HG03432 (cell line): ENCODE results near the gene PADI3.

Experiments
- ATAC-seq: cut with Tn5 transposase; IDR thresholded peaks from one replicate; pipeline ENCODE4 v1.9.1; 2021; ENCODE audit warnings: mild to moderate bottlenecking, moderate library complexity; ENCODE audit not compliant: unreplicated experiment

Gene PADI3

GRCh38 chr1:17214876-17215544 is 33.9 kb upstream of the PADI3 start:
- ATAC-seq = no peak

DNA sequence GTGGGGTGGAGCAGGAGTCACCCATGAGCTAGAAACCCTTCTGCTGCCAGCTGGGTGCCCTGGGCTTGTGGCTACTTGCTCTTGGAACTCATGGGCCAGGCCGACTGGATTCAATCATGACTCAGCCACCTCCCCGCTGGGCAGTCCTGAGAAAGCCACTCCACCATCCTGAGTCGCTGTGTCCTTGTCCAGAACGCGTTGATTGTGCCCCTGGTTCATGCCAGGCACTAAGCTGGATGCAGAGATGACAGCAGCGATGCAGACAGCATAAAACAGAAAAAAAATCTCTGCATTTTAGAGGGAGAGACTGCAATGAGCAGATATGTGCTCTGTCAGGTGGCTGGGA is 33.4 kb upstream of the PADI3 start:
- no peak for ATAC-seq

DNA sequence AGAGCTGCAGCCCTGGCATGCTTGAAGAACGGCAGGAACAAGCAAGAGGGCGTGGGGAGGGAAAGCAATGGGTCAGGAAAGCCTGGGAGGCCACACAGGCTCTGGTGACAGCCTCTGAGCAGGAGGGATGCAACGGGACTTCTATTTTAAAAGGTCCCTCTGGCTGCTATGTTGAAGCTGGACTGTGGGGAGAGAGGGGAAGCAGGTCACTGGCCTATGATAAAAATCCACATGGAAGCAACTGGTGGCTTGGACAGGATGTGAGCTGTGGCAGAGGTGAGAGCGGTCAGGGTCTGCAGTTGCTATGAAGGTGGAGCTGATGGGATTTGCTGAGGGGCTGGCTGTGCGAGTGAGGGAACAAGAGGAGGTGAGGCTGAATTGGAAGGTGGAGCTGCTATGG is 32.8 kb upstream of the PADI3 start:
- ATAC-seq = no peak

- ATAC-seq = no peak
Measured at GRCh38 chr1:17217607-17218006, 31.3 kb upstream of the PADI3 start.

- no peak for ATAC-seq
Measured at GRCh38 chr1:17218939-17219338, 30.0 kb upstream of the PADI3 start.

DNA sequence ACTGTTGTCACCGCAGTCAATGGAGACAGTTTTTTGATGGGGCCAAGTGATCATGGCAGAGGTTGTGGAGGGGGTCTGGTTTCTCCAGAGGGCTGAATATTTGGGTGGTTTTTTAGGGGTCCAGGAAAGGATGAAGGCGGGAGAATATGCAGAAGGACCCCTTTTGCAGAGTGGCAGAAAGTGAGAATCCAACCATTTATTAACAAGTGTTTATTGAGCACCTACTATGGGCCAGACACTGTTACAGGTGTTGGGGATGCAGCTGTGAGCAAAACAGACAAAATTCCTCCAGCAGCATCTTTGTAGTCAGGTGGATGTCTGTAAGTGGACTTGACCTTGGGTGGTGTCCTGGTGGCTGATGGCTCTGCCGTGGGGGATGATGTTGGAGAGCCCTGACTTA is 28.6 kb upstream of the PADI3 start:
- ATAC-seq = no peak

- ATAC-seq = no peak
Measured at GRCh38 chr1:17222557-17222956, 26.3 kb upstream of the PADI3 start.

- no peak for ATAC-seq
Measured at GRCh38 chr1:17224434-17224833, 24.5 kb upstream of the PADI3 start.

DNA sequence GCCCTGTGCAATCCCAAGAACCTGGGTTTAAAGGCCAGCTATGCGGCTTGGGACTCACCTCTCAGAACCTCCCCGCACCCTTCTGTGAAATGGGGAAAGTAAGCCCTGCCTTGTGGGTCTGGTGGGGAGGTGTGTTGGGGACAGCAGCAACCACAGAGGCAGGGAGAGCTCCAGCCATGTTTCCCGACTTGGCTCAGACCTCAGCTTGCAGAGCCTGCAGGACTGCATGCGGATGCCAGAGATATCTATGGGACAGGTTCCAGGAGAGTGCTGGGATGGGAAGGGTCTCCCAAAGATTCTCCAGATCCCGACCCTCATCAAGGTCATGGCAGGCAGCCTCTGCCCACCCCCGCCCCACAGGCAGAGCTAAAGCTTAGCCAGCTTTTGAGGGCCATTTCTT is 23.8 kb upstream of the PADI3 start:
- no peak for ATAC-seq

- no peak for ATAC-seq
Measured at GRCh38 chr1:17227358-17227915, 21.5 kb upstream of the PADI3 start.

DNA sequence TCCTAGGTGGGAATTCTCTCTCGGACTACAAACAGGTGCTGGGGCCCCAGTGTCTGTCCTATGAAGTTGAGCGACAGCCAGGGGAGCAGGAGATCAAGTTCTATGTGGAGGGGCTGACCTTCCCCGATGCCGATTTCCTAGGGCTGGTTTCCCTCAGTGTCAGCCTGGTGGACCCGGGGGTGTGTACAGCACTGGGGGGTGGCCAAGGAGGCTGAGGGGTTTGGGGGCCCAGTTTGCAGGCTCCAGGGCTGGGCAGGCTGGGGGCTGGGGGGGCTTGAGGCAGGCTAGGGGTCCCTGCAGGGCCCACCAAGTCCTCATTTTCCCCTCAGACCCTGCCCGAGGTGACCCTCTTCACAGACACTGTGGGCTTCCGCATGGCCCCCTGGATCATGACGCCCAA is 20.3 kb upstream of the PADI3 start:
- no peak for ATAC-seq

- no peak for ATAC-seq
Measured at GRCh38 chr1:17229379-17229778, 19.5 kb upstream of the PADI3 start.

DNA sequence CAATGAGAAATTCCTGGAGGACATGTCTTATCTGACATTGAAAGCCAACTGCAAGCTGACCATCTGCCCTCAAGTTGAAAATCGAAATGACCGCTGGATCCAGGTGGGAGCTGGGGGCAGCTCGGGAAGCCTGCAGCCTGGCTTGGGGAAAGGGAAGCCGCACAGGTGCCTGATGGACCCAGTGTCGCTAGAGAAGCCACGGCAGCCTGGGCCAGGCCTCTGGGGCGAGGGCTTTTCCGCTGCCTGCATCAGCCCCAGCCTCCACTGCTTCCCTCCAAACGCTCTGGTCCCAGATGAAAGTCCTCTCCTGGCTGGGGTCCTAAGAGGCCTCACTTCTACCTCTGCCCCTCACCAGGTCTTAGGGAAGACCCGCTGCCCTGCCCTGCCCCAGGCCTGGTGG is 18.8 kb upstream of the PADI3 start:
- no peak for ATAC-seq

GRCh38 chr1:17230671-17231310 is 18.1 kb upstream of the PADI3 start:
- no peak for ATAC-seq

DNA sequence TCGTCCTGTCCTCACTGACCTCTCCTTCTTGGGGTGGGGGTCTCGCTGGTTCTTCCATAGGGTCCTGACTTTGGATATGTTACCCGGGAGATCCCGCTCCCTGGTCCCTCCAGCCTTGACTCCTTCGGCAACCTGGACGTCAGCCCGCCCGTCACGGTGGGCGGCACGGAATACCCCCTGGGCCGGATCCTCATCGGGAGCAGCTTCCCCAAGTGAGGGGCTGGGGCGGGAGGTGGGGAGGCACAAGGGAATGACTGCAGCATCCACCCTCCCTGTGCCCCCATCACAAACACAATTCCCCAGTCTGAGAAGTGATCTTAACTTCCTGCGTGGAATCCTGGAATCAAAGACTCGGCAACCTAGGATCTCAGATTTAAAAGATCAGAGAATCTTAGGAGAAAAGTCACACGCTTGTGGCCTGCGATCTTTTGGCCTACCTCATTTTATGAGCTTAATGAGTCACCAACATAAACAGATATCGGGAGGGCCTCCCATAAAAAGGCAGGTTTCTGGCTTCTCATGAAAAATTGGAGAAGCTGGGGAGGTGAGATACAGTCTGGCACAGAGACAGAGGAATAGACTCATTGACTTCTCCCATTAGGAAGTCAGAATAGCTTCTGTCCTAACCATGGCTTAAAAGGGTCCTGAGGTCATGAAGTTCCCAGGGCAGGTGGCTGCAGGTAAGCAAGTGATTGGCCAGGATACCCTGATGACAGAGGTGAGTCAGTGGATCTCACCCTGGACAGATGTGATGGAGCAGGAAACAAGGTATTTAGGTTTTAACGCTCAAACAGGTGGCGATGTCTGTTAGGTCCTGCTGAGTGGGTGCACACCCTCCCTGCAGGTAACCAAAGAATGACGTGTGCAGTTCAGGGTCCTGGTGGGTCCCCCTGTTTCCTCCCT is 15.9 kb upstream of the PADI3 start:
- ATAC-seq = no peak

GRCh38 chr1:17233675-17234320 is 15.1 kb upstream of the PADI3 start:
- ATAC-seq = no peak

DNA sequence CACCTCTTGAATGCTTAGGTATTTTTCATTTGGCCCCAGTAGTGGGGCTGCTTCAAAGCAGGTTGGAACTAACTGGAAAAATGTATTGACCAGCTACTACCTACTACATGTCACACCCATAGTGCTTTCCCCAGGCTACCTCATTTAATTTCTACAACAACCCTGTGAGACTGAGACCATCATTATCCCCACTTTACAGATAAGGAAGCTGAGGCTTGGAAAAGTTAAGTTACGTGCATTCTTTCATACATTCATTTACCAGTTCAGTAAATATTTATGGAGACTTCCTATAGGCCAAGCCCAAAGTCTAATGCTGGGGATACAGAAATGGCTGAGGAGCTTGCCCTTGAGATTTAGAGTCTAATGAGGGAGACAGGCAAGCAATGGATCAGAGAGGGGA is 14.5 kb upstream of the PADI3 start:
- ATAC-seq = no peak

GRCh38 chr1:17235135-17235885 is 13.6 kb upstream of the PADI3 start:
- ATAC-seq = no peak

DNA sequence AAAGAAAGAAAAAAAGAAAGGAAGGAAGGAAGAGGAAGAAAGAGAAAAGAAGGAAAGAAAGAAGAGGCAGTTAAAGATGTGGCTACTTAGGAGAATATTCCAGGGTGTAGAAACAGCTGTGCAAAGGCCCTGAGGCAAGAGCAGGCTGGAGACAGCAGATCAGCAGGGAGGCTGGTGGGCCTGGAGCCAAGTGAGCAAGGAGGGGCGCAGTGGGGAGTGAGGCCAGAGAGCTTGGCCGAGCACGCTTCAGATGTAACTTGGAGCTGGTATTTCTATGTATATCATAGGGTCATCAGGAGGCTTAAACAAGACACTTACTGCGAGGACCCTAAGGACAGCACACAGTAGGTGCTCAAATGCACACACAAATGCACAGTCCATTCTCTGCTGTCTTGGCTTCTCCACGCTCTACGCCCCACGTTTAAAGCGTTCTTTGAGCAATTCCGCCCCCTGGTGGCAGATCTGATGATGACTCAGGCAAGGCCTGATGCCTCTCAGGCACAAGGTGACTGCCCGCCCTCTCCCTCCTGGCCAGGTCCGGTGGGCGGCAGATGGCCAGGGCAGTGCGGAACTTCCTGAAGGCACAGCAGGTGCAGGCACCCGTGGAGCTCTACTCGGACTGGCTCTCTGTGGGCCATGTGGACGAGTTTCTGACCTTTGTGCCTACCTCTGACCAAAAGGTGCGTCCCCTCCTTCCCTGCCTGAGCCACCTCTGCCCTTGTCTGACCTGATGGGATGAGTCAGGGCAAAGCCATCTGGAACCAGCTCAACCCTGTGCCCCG is 11.9 kb upstream of the PADI3 start:
- ATAC-seq = no peak

- ATAC-seq = no peak
Measured at GRCh38 chr1:17237561-17237903, 11.4 kb upstream of the PADI3 start.
